ENCODE results near the gene NUP50. TPM values are rescaled to one million over a fixed set of nuclear protein-coding genes. Genes with fewer than 3 reads are reported as not detected.

Gene NUP50
- total and polyA plus RNA-seq, 2 of the 13 experiments (the other 11 are each of a cell fraction or from before 2014, with no cell fraction given): 14.2 to 52.4 TPM

DNA sequence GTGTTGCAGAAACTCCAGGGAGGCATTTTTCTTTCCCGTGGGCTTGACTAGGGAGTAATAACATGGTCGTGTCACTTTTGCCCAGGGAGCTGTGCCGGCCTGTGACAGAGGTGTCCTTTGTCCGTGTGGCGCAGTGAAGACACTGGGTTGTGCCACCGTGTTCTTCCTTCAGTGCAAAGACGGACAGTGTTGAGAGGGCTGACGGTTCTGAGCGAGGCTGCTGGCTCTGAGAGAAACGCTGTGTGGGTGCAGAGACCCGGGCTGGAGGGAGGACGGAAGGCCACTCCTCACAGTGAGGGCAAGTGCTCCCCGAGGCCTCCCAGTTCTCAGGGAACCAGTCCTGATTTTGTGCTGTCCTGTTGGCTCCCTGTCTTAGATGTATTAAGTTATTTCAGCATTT is 20.2 kb downstream of the NUP50 start:
- no peak overlapping the region for H3K27ac ChIP-seq (ENCODE audit: extremely low read length, insufficient read depth, low read length)
- no TSS peak for BruUV-seq (replicated peaks)
- POLR2A ChIA-PET: interaction anchor here (0.9 kb wide), 1 partner anchor 20 kb away, joined by 4 read pairs; the partner anchor contains the start of gene NUP50
- no peaks in the 10 kb centered on the region for H3K27me3 ChIP-seq (ENCODE audit: control insufficient read depth in 1 of 2, insufficient read depth in 2 of 2, low read length in 2 of 2)
- intact Hi-C loops (cut with micrococcal nuclease; ENCODE audit: unreplicated experiment) (no loop called here), in situ Hi-C loops (cut with HindIII; ENCODE audit: extremely low pct_ligation_motif_present, low pct_unique_long_range_greater_than_20kb) (no loop called here)
- WGBS (ENCODE audit: low lambda C conversion rate): 100% methylated on average over 8 of the region's 13 CpGs
- peaks cover 22 to 60% of the 10 kb centered on the region in 2 experiments for H3K36me3 ChIP-seq (replicated peaks in 1 of 2; ENCODE audit: control insufficient read depth in 1 of 2, insufficient read depth in 2 of 2, low read length in 2 of 2)
- no peak for ATAC-seq
- no peak overlapping the region for H3K4me2 ChIP-seq (ENCODE audit: low read depth, low read length)
- no peak for FAIRE-seq
- H3K9ac ChIP-seq (ENCODE audit: insufficient read depth, low read depth, low read length): no peak overlapping the region
- peaks cover 10% of the 10 kb centered on the region; the same call in 1 of the 2 replicates for H4K20me1 ChIP-seq (ENCODE audit: insufficient read depth, low read length)
- no peak overlapping the region for H2AFZ ChIP-seq (ENCODE audit: low read length)
- H3K9me3 ChIP-seq (ENCODE audit: low read length): no peaks in the 10 kb centered on the region
- TF ChIP-seq AGO2 (optimal IDR thresholded peaks at IDR 0.05; ENCODE audit: low read depth, low read length): peak; percentile 25
- TF ChIP-seq RBM22 (optimal IDR thresholded peaks at IDR 0.05; ENCODE audit: low read length): peak; percentile 53
- peak; percentile 51; the same call in 1 of the 2 replicates for TF ChIP-seq ZNF263 (CRISPR knock-in tag; IDR thresholded peaks at IDR 0.05)
- no peak for TF ChIP-seq GABPA (IDR thresholded peaks at IDR 0.05; ENCODE audit: low read depth, low read length)
- TF ChIP-seq GABPA (CRISPR knock-in tag; IDR thresholded peaks at IDR 0.05; ENCODE audit: low read depth): no peak
- no peak for TF ChIP-seq U2AF1 (optimal IDR thresholded peaks at IDR 0.05; ENCODE audit: low read depth, low read length)
- TF ChIP-seq REL (CRISPR knock-in tag; conservative IDR thresholded peaks at IDR 0.05): no peak
- no peak for TF ChIP-seq RBAK (CRISPR knock-in tag; IDR thresholded peaks at IDR 0.05)
- no peak for TF ChIP-seq SMARCC2 (IDR thresholded peaks at IDR 0.05)
- TF ChIP-seq ZFP62 (CRISPR knock-in tag; IDR thresholded peaks at IDR 0.05): no peak
- no peak for TF ChIP-seq NFIC (IDR thresholded peaks at IDR 0.05; ENCODE audit: low read length)
- DNase-seq (ENCODE audit: low spot score): no peak
- CTCF ChIA-PET (ENCODE audit: low intra/inter-chr PET ratio, low total read pairs): no interaction called here
- no peak overlapping the region for H3K4me3 ChIP-seq (replicated peaks in 1 of 3; ENCODE audit: insufficient read depth in 1 of 3, low read depth in 2 of 3, low read length in 3 of 3)
- peaks cover 16% of the 10 kb centered on the region for H3K4me1 ChIP-seq (ENCODE audit: insufficient read depth, low read length)
- H3K79me2 ChIP-seq (ENCODE audit: insufficient read depth, low read length): peaks cover 17% of the 10 kb centered on the region
